HG02840 (cell line): Measurements from ENCODE around the gene COL4A2.

Experiments
- ATAC-seq: cut with Tn5 transposase; IDR thresholded peaks from one replicate; pipeline ENCODE4 v1.9.1; 2021; ENCODE audit warnings: mild to moderate bottlenecking, moderate library complexity, moderate number of reproducible peaks; ENCODE audit not compliant: unreplicated experiment, low FRiP score

The COL4A2 gene

DNA sequence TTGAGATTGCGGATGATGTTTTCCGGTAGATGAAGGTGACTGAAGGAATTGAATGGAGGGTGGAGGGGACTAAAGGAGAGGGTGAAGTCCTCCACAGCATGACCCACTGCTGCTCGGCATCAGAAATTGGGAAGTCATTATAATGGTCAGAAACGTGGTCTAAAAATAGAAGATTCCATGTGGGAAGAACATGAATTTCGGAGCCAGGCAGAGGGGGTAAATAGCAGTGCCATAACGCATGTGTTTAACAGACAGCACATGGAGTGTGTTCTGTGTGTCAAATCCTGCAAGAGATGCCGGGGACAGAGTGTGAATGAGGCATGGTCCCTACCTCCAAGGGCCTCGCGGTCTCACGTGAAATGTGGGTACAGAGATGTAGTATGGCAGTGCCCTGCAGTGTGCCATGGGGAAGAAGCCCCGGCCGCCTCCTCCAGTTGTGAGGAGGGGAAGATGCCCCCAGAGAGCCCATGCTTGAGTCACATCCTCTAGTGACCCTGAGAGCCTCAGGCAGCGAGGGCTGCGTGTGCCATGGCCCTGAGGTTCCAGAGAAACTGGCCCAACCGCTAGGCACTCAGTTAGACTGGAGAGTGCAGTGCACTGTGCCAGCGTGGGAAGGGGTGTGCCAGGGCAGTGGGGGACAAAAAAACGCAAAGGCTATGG is 106.1 kb downstream of the COL4A2 start:
- ATAC-seq: no peak

DNA sequence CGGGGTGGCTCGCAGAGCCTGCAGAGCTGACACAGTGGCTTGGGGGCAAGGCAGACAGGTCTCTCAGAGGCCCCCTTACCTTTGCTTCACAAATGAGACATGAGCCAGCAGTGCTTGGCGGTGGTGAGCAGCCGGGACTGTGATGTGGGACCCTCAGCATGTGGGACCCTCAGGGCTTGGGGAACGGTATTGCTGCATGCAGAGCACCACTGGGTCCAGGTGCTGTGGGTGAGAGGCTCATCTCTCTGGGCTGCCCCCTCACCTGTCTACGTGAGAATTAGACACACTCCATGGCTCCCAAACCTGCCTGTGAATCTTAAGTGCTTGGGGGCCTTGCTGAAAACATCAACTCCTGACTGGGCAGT is 106.6 kb downstream of the COL4A2 start:
- no peak for ATAC-seq

GRCh38 chr13:110414283-110414682 is 107.2 kb downstream of the COL4A2 start:
- no peak for ATAC-seq

GRCh38 chr13:110414931-110415330 is 107.8 kb downstream of the COL4A2 start:
- no peak for ATAC-seq

DNA sequence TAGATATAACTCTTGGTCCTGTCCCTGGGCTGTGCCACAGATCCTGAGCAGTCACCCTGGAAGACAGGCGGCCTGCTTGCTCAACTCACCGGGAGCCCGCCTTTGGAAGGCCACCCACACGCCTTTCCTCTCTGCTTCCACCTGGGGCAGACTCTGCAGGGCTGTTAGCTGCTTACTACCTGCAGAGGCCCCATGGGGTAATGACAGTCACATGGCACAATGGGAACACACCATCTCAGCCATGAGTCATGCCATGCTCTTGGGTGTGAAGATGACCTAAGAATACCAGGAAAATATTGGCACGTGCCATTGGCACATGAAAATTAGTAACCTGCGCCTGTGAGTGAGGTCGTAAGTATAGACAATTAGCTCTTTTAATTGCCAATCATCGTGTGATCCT is 108.6 kb downstream of the COL4A2 start:
- no peak for ATAC-seq

DNA sequence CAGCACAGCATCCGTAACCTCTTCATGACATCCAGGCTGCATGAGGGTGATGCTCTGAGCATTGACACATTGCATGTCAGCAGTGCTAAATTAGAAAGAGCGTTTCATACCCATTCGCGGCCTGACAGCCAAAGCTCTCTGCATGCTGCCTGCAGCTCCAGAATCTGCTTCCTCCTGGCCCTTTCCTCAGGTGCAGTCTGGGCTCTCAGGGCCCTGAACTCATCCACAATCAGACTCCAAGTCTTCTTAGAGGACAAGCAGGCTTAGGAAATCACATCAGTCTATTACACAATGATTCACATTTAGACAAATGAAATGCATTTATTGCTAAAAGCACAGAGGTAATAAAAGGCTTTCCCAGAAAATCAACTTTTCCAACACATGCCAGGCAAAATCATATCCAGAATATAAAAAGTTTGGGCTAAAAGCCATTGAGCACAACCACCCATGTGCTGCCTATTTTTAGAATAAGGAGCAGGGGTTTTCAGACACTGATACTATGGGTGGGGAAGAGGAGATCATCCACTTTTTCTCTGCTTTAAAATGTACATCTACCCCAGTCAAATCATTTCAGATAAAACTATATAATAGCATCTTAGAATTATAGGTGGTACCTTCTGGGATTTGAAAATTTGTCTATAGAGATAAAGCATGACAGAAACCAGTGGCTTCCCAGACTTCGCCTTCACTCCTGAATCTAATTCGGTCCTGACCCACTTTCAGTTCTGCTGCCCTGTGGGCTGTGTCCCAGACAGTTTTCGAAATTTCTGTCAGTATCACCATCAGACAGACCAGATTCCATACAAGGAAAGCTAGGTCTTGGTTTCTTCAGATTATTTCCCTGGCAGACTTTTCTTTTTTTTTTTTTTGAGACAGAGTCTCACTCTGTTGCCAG is 109.3 kb downstream of the COL4A2 start:
- ATAC-seq: no peak

GRCh38 chr13:110418944-110419343 is 111.9 kb downstream of the COL4A2 start:
- no peak for ATAC-seq

- no peak for ATAC-seq
Measured at GRCh38 chr13:110419381-110419791, 112.3 kb downstream of the COL4A2 start.

DNA sequence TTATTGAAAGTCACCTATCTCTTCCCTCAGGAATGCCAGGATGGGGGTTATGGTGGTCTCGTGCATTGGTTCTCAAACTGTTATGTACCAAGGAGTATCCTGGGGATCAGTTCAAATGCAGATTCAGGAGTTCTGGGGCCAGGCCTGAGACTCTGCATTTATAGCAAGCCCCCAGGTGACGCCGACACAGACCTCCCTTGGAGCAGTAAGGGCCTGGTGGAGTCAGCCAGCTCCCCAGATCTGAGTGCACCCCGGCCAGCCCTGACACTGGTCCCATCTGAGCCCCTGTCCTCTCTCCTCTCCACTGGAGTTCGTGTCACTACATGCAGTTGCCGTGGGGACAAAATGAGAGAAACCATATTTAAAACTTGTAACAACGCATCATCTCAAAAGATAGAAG is 112.9 kb downstream of the COL4A2 start:
- no peak for ATAC-seq

DNA sequence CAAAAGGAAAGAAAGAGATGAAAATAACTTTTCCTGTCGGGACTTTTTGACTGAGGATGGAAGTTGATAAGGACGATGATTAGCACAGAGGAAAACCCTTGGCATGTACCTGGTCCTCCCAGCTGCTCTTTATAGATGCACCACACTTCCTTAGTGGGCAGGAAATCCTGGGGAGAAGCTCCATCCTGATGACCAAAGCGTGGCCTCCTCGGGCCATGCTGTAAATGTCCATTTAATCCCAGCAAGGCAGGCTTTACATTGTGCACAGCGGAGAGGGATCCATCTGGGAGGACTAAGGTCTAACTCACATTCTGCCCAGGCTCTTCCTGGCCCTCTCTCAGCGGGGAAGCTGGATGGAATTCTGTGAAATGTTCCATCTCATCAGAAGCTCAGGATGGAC is 113.5 kb downstream of the COL4A2 start:
- ATAC-seq: no peak

- no peak for ATAC-seq
Measured at GRCh38 chr13:110421061-110421460, 114.0 kb downstream of the COL4A2 start.

GRCh38 chr13:110421696-110422385 is 114.8 kb downstream of the COL4A2 start:
- no peak for ATAC-seq

DNA sequence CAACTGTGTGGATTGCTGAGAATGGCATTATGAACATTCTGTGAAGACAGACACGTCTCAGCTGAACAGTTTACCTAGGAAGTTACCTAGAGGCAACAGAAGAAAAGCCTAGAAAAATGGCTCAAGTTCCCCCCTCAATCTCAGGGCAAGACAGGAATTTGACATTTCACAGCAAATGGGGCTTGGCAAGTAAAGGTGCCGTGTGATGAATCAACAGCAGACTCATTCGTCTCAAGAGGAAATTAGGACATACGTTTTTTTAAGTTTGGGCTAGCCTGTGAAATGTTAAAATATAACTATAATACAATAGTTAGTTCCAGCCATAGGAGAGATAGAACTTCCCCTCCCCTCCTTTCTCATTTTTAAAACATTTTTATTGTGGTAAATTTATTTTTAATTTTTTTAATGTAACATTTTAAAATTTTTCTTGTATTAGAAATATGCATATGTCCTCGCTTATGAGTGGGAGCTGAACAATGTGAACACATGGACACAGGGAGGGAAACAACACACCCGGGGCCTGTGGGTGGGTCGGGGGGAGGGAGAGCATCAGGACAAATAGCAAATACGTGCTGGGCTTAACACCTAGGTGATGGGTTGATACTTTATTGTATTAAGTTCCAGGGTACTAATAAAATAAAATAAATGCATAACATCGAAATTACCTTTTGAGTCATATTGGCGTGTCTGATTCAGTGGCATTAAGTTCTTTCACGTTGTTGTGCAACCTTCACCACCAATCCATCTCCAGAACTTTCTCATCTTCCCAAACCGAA is 116.0 kb downstream of the COL4A2 start:
- ATAC-seq: no peak

GRCh38 chr13:110423689-110424302 is 116.7 kb downstream of the COL4A2 start:
- no peak for ATAC-seq

- ATAC-seq: no peak
Measured at GRCh38 chr13:110424569-110425443, 117.7 kb downstream of the COL4A2 start.

GRCh38 chr13:110425444-110425780 is 118.3 kb downstream of the COL4A2 start:
- ATAC-seq: no peak

- no peak for ATAC-seq
Measured at GRCh38 chr13:110426735-110427134, 119.7 kb downstream of the COL4A2 start.

- ATAC-seq: no peak
Measured at GRCh38 chr13:110428313-110428712, 121.2 kb downstream of the COL4A2 start.
